NK-92 (cell line): ENCODE results near the gene NCOA7.

ENCODE experiments used
- DNase-seq: peaks from one replicate; lab custom pipeline; 2025; ENCODE audit not compliant: unreplicated experiment; lab: John Stamatoyannopoulos, UW

The NCOA7 gene

DNA sequence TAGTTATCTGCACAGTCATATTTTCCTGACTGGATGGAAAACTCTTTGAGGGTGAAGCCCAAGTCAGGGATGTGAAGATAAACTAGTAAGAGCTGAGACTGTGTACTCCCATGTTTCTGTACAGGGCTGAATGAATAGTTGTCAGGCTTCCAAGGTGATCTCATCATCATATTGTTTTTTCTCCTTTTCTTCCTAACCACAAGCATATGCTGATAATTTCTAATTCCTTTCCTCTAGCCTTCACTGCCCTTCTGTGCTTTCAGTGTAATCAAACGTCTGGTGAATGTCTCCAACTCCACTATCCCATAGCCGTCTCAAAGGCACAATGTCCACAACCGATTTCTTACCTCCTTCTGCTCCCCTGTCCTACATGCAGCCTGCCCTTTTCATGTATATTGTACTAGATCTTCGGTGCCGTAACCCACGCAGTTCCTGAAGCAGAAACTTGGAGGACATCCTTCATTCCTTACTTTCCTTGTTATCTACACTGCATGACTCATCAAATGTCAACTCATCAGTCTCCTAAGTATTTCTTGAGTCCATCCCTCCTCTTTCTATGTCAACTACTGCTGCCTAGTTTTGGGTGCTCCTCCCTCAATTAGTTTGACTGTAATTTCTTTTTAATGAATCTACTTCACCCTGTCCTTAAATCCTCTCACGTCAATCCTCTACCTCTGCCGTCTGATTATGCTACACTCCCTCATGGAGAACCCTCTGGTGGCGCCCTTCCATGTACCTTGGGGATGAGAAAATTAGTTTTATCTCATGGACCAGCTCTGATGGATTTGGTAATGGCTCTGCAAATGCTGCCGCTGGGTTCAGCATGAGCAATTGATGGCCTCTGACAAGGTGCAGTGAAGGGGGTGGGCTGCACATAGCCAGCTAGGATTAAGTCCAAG is 21.9 kb downstream of the NCOA7 start:
- DNase-seq, result no peak

GRCh38 chr6:125814481-125814880 is 23.7 kb downstream of the NCOA7 start:
- DNase-seq, result no peak

DNA sequence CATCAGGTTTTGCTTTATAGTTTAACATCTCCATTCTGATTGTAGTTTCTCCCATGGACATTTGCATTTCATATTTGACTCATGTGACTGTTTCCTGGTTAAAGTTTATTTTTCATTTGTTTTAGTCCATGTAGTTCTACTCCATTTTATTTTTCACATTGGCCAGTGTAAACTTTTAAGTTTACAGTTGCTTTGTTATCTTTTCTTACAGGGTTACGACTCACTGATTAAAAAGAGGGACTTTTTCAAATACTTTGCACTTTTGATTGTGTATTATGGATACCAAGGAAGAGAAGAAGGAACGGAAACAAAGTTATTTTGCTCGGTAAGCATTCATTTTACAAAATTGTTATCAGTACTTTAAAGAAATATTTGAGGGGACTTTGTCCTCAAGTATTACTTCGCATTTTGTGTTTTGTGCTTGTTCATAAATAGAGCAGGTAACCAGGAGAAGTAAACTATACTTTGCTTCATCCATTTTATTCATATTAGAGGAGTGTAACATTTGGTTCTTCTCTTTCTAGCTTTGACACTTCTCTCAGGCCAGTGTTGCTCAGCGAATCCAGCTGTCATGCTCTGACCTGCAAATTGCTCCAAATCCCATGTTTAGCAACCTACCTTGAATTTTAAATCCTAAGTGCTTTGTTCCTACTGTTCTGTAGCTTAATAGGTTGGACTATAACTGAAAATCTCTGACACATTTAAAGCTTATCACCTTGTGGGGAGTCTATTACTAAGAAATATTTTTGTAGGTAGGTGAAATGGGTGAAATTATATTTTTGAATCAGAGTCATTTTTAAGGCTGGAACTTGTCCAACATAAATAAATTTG is 24.5 kb downstream of the NCOA7 start:
- DNase-seq, result no peak

DNA sequence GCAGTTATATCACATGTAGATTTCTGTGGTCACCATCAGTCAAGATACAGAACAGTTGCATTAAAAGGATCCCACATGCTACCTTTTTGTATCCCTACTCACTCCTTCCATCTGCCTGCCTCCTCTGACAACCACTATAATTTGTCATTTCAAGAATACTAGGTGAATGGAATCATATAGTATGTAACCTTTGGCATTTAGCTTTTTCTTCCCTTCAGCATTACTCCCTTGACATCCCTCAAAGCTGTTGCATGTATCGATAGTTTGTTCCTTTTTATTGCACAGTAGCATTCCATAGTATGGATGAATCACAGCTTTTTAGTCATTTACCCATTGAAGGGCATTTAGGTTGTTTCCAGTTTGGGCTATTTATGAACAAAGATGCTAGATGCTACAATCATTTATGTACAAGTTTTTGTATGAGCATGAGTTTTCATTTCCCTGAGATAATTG is 26.1 kb downstream of the NCOA7 start:
- no peak for DNase-seq

DNA sequence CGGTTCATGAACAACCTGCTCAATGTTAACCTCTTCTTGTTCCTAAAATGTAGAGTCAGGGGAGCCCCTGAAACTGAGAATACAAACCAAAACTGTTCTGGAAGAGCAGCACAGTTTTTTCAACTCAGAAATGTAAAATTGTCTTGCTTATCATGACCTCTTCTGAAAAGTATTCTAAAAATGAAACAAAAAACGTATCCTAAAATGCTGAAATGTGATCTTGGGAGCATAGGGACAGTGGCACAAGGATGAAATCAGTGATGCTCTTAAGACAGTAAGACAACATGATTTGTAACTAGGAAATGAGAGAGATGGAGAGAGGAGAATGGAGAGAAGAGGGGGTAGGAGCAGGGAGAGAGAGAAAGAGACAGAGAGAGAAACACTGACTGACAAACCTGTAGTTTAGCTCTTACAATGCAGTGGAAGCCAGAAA is 27.5 kb downstream of the NCOA7 start:
- no peak for DNase-seq

DNA sequence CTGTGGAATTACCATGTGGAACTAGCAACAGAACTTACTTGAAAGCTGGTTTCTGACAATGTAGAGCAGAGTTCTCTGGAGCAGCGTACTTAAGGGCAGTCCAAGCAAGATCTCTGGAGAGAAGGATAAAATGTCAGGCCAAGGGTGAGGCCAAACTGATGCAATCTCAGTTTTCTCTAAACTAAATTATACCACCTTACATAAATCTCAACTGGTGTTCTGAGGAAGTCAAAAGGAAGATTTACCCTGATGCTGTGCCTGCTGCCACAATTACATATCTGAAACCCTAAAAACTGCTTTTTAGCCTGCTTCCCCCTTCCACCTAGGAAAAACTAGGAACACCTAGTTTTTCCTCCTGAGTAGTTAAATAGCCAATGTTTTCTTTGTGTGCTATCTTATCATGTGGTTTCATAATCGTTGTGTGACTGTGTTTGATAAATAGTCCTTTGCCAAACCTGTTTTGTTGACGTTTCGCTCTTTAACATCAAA is 28.1 kb downstream of the NCOA7 start:
- no peak for DNase-seq

- DNase-seq, result no peak
Observed at GRCh38 chr6:125819535-125820326, 29.0 kb downstream of the NCOA7 start.

DNA sequence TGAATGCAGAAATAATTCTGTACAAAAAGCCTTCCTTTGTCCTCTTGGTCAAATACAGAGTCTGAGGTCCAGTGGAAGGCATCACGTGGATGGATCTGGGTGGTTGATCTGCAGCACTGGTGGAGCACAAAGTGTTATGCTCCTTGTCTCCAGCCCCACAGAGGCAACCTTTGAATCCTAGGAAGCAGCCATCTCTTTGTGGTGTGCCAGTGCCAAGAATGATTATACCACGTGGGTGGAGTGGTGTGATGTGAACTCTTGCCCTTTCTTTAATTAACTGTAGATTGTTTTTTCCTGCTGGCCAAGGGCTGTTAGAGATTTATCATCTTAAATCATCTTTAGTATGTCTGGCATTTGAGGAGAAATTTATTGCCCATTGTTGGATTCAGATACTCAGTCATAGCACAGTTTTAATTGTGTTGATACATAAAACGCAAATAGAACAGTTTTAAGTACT is 31.1 kb downstream of the NCOA7 start:
- DNase-seq, result no peak

- no peak for DNase-seq
Observed at GRCh38 chr6:125823180-125823579, 32.4 kb downstream of the NCOA7 start.

- no peak for DNase-seq
Observed at GRCh38 chr6:125824946-125825771, 34.4 kb downstream of the NCOA7 start.

GRCh38 chr6:125826695-125827463 is 36.1 kb downstream of the NCOA7 start:
- DNase-seq, result no peak

- no peak for DNase-seq
Observed at GRCh38 chr6:125827788-125828320, 37.1 kb downstream of the NCOA7 start.

GRCh38 chr6:125828476-125829039 is 37.8 kb downstream of the NCOA7 start:
- no peak for DNase-seq

DNA sequence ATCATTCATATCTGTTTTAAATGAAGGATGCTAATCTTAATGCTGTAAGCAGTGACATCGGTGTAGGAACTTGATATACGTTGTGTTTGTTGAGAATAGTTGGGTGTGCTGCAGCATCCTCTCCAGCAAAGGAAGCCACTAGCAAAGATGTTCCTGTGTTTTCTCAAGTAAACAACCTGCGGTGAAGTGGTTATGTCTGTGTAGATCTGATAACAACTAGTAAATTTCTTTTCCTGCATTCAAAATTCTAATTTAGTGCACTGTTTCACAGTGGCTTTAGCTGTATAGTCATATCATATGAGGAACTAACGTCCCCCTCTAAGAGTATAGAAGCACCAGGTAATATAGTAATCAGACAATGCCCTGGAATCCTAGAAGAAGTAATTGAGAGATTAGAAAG is 38.7 kb downstream of the NCOA7 start:
- DNase-seq, result no peak

GRCh38 chr6:125831659-125832058 is 40.9 kb downstream of the NCOA7 start:
- DNase-seq, result no peak

DNA sequence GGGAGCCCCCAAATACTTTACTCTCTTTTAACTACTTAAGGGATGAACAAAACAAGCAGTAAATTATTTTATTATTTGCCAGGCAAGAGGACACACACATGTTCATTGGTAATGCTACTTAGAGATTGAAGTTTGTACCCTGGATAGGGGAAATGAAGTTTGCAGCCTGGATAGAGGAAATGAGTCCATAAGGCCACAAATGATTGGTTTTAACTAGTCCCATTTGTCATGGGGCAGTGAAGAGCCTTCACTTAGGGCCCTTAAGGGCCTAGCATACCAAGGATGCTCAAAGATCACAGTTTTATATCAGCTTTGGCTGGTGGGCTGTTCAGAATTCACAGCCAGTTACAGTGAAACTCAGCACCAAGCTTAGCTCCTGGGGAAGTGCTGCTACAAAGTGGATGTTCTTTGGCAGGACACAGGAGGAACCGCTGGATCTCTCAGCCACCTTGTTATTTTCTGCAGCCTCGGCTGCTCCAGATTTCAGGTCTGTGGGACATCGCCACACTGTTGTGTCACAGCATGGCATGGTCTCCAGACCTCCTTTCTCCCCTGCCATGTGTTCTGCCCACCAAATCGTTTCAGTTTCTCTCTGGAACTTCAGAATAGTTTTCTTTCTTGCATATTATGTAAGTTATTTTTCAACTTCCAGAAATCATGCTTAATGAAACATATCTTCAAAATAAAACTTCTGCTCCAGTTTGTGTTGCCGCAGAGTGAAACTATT is 41.8 kb downstream of the NCOA7 start:
- no peak for DNase-seq

GRCh38 chr6:125834348-125834747 is 43.6 kb downstream of the NCOA7 start:
- no peak for DNase-seq

DNA sequence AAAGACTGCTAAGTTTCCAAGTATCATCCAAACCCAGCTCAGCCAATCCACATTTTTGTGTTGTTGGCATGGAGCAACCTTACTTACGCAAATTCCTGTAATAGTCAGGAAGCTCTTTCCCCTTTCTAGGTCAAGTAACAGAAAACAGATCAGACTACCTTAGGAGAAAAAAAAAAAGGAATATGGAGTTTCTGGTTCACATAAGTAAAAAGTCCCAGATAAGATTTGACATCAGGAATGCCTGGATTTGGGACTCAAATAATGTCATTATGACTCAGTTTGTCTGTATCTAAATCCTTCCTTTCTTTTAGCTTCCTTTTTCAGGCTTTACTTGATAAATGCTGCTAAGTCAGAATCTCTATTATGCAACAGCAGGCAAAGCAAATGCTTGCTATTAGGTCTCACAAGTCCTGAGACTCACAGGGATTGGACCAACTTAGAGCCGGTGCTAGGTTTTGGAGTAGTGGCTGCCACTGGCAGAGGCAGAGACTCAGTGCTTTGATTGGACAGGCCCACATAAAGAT is 44.5 kb downstream of the NCOA7 start:
- DNase-seq, result no peak
